Measurements from ENCODE around the gene LIPC. TPM values are rescaled to one million over a fixed set of nuclear protein-coding genes. Genes with fewer than 3 reads are reported as not detected.

LIPC gene
- total RNA-seq, 2 experiments from 2014 or later = 0.61 to 1.2 TPM

DNA sequence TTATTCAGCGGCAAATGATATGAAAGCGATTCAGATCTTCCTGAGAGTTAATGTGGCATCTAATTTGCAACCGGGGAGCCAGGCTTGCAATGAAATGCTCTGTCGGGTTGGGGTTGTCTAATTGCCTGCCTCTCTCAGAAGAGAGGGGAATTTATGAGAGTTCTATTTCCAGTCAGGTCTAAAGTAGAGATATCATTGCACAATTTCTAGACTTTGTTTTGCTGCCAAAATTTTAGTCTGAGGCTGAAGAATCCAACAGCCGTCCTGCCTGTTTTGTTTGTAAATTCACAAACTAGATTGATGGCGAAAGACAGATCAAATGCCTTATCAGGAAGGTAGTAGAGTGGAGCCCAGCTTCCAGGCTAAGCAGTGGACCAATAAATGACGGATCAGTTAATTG, 610 bp downstream of the LIPC start:
- H3K4me1 Mint-ChIP-seq (ENCODE audit: low read depth) = no peaks in the 10 kb centered on the region
- no peak overlapping the region for H3K4me3 Mint-ChIP-seq
- TF ChIP-seq, protein P1, sequence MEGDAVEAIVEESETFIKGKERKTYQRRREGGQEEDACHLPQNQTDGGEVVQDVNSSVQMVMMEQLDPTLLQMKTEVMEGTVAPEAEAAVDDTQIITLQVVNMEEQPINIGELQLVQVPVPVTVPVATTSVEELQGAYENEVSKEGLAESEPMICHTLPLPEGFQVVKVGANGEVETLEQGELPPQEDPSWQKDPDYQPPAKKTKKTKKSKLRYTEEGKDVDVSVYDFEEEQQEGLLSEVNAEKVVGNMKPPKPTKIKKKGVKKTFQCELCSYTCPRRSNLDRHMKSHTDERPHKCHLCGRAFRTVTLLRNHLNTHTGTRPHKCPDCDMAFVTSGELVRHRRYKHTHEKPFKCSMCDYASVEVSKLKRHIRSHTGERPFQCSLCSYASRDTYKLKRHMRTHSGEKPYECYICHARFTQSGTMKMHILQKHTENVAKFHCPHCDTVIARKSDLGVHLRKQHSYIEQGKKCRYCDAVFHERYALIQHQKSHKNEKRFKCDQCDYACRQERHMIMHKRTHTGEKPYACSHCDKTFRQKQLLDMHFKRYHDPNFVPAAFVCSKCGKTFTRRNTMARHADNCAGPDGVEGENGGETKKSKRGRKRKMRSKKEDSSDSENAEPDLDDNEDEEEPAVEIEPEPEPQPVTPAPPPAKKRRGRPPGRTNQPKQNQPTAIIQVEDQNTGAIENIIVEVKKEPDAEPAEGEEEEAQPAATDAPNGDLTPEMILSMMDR (IDR thresholded peaks at IDR 0.05) = no peak
- Histone ChIP-seq H3K4me1 (ENCODE audit: insufficient read depth, low read length) (no peaks in the 10 kb centered on the region), H3K9me3 (ENCODE audit: control insufficient read depth in 1 of 2, insufficient read depth in 1 of 2, low read length in 2 of 2) (no peaks in the 10 kb centered on the region), H3K4me3 (ENCODE audit: low read length) (no peak overlapping the region), H3K27me3 (ENCODE audit: control insufficient read depth in 1 of 2, insufficient read depth in 2 of 2, low read length in 2 of 2) (no peaks in the 10 kb centered on the region), H3K27ac (ENCODE audit: low read depth in 1 of 2, low read length in 2 of 2) (no peak overlapping the region), H3K36me3 (ENCODE audit: insufficient read depth, low read length) (no peaks in the 10 kb centered on the region)
- no peak for ATAC-seq (ENCODE audit: poor library complexity)
- no peaks in the 10 kb centered on the region for H3K36me3 Mint-ChIP-seq (ENCODE audit: low read depth)
- DNase-seq = no peak
- ChIA-PET CTCF (no interaction called here), POLR2A (no interaction called here)
- H3K27ac Mint-ChIP-seq = no peak overlapping the region
- intact Hi-C loops (cut with DNase I, micrococcal nuclease) = no loop called here
- H3K27me3 Mint-ChIP-seq = no peaks in the 10 kb centered on the region
- H3K9me3 Mint-ChIP-seq = no peaks in the 10 kb centered on the region

DNA sequence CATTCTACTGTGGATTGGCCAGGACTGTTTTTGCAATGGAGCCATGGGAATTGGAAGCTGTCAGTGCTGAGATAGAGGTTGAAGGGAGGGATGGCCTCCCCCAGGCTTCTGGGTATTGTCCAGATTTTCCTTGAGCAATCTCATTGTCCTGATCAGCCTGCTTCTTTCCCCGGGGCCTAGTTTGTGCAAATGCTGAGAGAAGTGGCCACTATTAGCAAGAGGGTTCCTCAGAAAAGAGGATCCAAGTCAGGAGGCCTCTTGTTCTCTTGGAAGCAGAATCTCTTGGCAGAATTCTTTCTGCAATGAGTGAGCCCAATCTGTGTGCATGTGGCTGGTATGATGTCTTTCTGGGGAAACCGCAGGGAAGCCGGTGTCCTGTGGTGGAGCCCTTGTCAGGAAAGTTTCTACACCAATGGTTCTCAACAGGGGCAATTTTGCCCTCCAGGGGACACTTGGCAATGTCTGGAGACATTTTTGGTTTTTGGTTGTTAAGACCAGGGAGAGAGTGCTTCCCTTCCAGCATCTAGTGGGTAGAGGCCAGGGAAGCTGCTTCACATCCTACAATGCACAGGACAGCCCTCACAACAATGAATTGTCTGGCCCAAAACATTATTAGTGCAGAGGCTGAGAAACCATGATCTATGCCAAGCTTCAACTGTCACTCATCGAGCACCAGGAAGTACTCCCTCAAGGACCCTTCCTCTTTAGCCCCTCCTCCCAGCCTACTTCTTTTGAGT, 2.0 kb downstream of the LIPC start:
- ChIA-PET CTCF (no interaction called here), POLR2A (no interaction called here)
- H3K4me3 ChIP-seq (ENCODE audit: low read length) = no peak overlapping the region
- H3K4me3 Mint-ChIP-seq = no peak overlapping the region
- H3K27ac ChIP-seq (ENCODE audit: low read depth in 1 of 2, low read length in 2 of 2) = no peak overlapping the region
- ATAC-seq (ENCODE audit: poor library complexity) (no peak), DNase-seq (no peak)
- TF ChIP-seq, protein P1 (IDR thresholded peaks at IDR 0.05) = no peak
- H3K27me3 Mint-ChIP-seq = no peaks in the 10 kb centered on the region
- H3K9me3 ChIP-seq (ENCODE audit: control insufficient read depth in 1 of 2, insufficient read depth in 1 of 2, low read length in 2 of 2) = no peaks in the 10 kb centered on the region
- H3K9me3 Mint-ChIP-seq = no peaks in the 10 kb centered on the region
- intact Hi-C loops (cut with DNase I, micrococcal nuclease) = no loop called here
- H3K36me3 ChIP-seq (ENCODE audit: insufficient read depth, low read length) = no peaks in the 10 kb centered on the region
- no peaks in the 10 kb centered on the region for H3K36me3 Mint-ChIP-seq (ENCODE audit: low read depth)
- H3K27me3 ChIP-seq (ENCODE audit: control insufficient read depth in 1 of 2, insufficient read depth in 2 of 2, low read length in 2 of 2) = no peaks in the 10 kb centered on the region
- no peaks in the 10 kb centered on the region for H3K4me1 ChIP-seq (ENCODE audit: insufficient read depth, low read length)
- no peaks in the 10 kb centered on the region for H3K4me1 Mint-ChIP-seq (ENCODE audit: low read depth)
- H3K27ac Mint-ChIP-seq = no peak overlapping the region

DNA sequence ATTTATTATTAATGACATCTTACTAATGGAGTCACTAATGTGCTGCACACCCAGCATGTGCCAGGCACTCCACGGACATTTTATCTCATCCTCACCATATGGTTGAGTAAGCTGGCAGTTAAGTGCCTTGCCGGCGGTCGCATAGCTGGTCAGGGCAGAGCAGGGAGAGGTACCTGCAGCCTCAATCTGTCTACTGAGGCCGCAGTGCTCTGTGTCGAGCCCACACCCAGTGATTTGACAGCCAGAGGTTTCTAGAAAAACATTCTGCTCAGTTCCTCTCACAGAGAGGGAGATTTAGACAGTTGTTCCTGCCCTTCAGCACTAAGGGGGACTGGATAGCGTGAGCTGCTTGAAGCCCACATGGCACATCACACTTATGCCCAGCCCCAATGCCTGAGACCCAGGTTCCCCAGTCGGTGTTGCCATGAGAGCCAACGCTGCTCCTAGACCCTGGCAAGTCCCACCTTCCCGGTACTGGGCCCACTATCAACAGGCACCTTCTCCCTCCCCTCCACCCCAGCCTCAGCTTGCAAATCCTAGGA, 2.6 kb downstream of the LIPC start:
- ATAC-seq (ENCODE audit: poor library complexity) (no peak), DNase-seq (no peak)
- H3K27me3 Mint-ChIP-seq = no peaks in the 10 kb centered on the region
- no peaks in the 10 kb centered on the region for H3K4me1 ChIP-seq (ENCODE audit: insufficient read depth, low read length)
- intact Hi-C loops (cut with DNase I, micrococcal nuclease) = no loop called here
- ChIA-PET POLR2A (no interaction called here), CTCF (no interaction called here)
- H3K36me3 Mint-ChIP-seq (ENCODE audit: low read depth) = no peaks in the 10 kb centered on the region
- H3K9me3 Mint-ChIP-seq = no peaks in the 10 kb centered on the region
- H3K4me3 Mint-ChIP-seq = no peak overlapping the region
- H3K27ac Mint-ChIP-seq = no peak overlapping the region
- H3K4me1 Mint-ChIP-seq (ENCODE audit: low read depth) = no peaks in the 10 kb centered on the region
- TF ChIP-seq, protein P1 (IDR thresholded peaks at IDR 0.05) = no peak
- no peaks in the 10 kb centered on the region for H3K27me3 ChIP-seq (ENCODE audit: control insufficient read depth in 1 of 2, insufficient read depth in 2 of 2, low read length in 2 of 2)
- no peaks in the 10 kb centered on the region for H3K36me3 ChIP-seq (ENCODE audit: insufficient read depth, low read length)
- H3K4me3 ChIP-seq (ENCODE audit: low read length) = no peak overlapping the region
- no peaks in the 10 kb centered on the region for H3K9me3 ChIP-seq (ENCODE audit: control insufficient read depth in 1 of 2, insufficient read depth in 1 of 2, low read length in 2 of 2)
- H3K27ac ChIP-seq (ENCODE audit: low read depth in 1 of 2, low read length in 2 of 2) = no peak overlapping the region
